ENCODE data around the gene LPCAT2. TPM values are rescaled to one million over a fixed set of nuclear protein-coding genes. Genes with fewer than 3 reads are reported as not detected.

Gene LPCAT2
- total RNA-seq, 2 donors from 2014 or later, result 10.8 to 13.6 TPM

- no peaks in the 10 kb centered on the region for H3K9me3 ChIP-seq
- WGBS, result 76% methylated on average over 4 of the region's 4 CpGs
- TF ChIP-seq POLR2A (IDR thresholded peaks at IDR 0.05) (no peak), POLR2AphosphoS5 (IDR thresholded peaks at IDR 0.05) (no peak)
- DNase-seq (ENCODE audit: low spot score), result no peak
- no peak overlapping the region for H3K4me3 ChIP-seq
- no peaks in the 10 kb centered on the region for H3K27me3 ChIP-seq (replicated peaks; ENCODE audit: insufficient read depth)
- H3K4me1 ChIP-seq (replicated peaks), result no peaks in the 10 kb centered on the region
- H3K27ac ChIP-seq, result peak overlapping the region in 1 of 2 donors; percentile 38
- H3K36me3 ChIP-seq, result no peaks in the 10 kb centered on the region
- intact Hi-C loops (cut with DNase I), result no loop called here
Measured at GRCh38 chr16:55471448-55472097, 37.3 kb upstream of the LPCAT2 start.

GRCh38 chr16:55473587-55473986 is 35.3 kb upstream of the LPCAT2 start:
- H3K9me3 ChIP-seq, result no peaks in the 10 kb centered on the region
- no peak for DNase-seq (ENCODE audit: low spot score)
- no peak for TF ChIP-seq POLR2AphosphoS5 (IDR thresholded peaks at IDR 0.05)
- no peak for TF ChIP-seq CTCF (IDR thresholded peaks at IDR 0.05)
- no peak for TF ChIP-seq POLR2A (IDR thresholded peaks at IDR 0.05)
- H3K4me1 ChIP-seq (replicated peaks), result no peaks in the 10 kb centered on the region
- no peaks in the 10 kb centered on the region for H3K36me3 ChIP-seq
- no peaks in the 10 kb centered on the region for H3K27me3 ChIP-seq (replicated peaks; ENCODE audit: insufficient read depth)
- no peak overlapping the region for H3K4me3 ChIP-seq
- intact Hi-C loops (cut with DNase I), result no loop called here
- WGBS, result 99% methylated on average over 2 of the region's 2 CpGs
- H3K27ac ChIP-seq, result no peak overlapping the region

GRCh38 chr16:55474821-55475220 is 34.1 kb upstream of the LPCAT2 start:
- H3K36me3 ChIP-seq, result no peaks in the 10 kb centered on the region

GRCh38 chr16:55475919-55476318 is 33.0 kb upstream of the LPCAT2 start:
- Histone ChIP-seq H3K27me3 (replicated peaks; ENCODE audit: insufficient read depth) (no peaks in the 10 kb centered on the region), H3K4me1 (replicated peaks) (no peaks in the 10 kb centered on the region), H3K27ac (peak overlapping the region; percentile 27 to 31), H3K9me3 (no peaks in the 10 kb centered on the region), H3K4me3 (no peak overlapping the region), H3K36me3 (no peaks in the 10 kb centered on the region)
- 25% methylated on average over 5 of the region's 5 CpGs for WGBS
- DNase-seq (ENCODE audit: low spot score), result no peak
- intact Hi-C loops (cut with DNase I), result no loop called here
- TF ChIP-seq CTCF (IDR thresholded peaks at IDR 0.05) (no peak), POLR2A (IDR thresholded peaks at IDR 0.05) (no peak), POLR2AphosphoS5 (IDR thresholded peaks at IDR 0.05) (no peak)

More at GRCh38 chr16:55474821-55475220, 34.1 kb upstream of the LPCAT2 start:
- no peak overlapping the region for H3K27ac ChIP-seq
- no peaks in the 10 kb centered on the region for H3K4me1 ChIP-seq (replicated peaks)
- H3K4me3 ChIP-seq, result no peak overlapping the region
- no peaks in the 10 kb centered on the region for H3K9me3 ChIP-seq
- no peak for TF ChIP-seq CTCF (IDR thresholded peaks at IDR 0.05)
- no peak for TF ChIP-seq POLR2AphosphoS5 (IDR thresholded peaks at IDR 0.05)
- no peak for TF ChIP-seq POLR2A (IDR thresholded peaks at IDR 0.05)
- no peaks in the 10 kb centered on the region for H3K27me3 ChIP-seq (replicated peaks; ENCODE audit: insufficient read depth)
- no peak for DNase-seq (ENCODE audit: low spot score)
- WGBS, result 91% methylated on average over 3 of the region's 3 CpGs
- intact Hi-C loops (cut with DNase I), result no loop called here

- intact Hi-C loops (cut with DNase I), result no loop called here
- no peak for DNase-seq (ENCODE audit: low spot score)
- TF ChIP-seq POLR2A (IDR thresholded peaks at IDR 0.05) (no peak), POLR2AphosphoS5 (IDR thresholded peaks at IDR 0.05) (no peak), CTCF (IDR thresholded peaks at IDR 0.05) (no peak)
- no peak overlapping the region for H3K4me3 ChIP-seq
- peak overlapping the region; percentile 27 to 31 for H3K27ac ChIP-seq
- no peaks in the 10 kb centered on the region for H3K27me3 ChIP-seq (replicated peaks; ENCODE audit: insufficient read depth)
- no peaks in the 10 kb centered on the region for H3K4me1 ChIP-seq (replicated peaks)
- H3K36me3 ChIP-seq, result no peaks in the 10 kb centered on the region
- WGBS, result 73% methylated on average over 6 of the region's 6 CpGs
- no peaks in the 10 kb centered on the region for H3K9me3 ChIP-seq
Measured at GRCh38 chr16:55476625-55477533, 32.0 kb upstream of the LPCAT2 start.
